ENCODE results near the gene ANO6.

DNA sequence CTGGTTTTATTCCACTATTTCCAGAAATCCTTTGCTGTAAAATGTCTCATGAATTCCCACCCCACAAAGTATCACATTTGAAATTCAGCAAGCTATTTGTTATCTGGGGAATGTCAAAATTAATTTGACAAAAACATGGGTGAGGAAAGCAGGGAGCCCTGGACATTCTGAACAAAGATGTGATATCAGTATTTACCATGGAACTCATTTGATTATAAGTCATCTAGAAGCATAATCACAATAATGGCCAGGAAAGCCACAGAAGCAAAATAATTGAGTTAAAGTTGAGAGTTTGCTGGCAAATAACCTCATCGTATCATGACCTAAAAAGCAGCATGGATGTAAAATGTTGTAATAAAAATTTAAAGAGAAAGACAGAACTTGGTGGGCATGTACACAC is 96.1 kb downstream of the ANO6 start:
- TF ChIP-seq, protein P1, sequence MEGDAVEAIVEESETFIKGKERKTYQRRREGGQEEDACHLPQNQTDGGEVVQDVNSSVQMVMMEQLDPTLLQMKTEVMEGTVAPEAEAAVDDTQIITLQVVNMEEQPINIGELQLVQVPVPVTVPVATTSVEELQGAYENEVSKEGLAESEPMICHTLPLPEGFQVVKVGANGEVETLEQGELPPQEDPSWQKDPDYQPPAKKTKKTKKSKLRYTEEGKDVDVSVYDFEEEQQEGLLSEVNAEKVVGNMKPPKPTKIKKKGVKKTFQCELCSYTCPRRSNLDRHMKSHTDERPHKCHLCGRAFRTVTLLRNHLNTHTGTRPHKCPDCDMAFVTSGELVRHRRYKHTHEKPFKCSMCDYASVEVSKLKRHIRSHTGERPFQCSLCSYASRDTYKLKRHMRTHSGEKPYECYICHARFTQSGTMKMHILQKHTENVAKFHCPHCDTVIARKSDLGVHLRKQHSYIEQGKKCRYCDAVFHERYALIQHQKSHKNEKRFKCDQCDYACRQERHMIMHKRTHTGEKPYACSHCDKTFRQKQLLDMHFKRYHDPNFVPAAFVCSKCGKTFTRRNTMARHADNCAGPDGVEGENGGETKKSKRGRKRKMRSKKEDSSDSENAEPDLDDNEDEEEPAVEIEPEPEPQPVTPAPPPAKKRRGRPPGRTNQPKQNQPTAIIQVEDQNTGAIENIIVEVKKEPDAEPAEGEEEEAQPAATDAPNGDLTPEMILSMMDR (IDR thresholded peaks at IDR 0.05 in 8 of 11, conservative IDR thresholded peaks at IDR 0.05 in 3 of 11): no peak
- TF ChIP-seq POLR2A (IDR thresholded peaks at IDR 0.05): no peak
